HCT116 (cell line): ENCODE results near the gene TDRD10. TPM values are rescaled to one million over a fixed set of nuclear protein-coding genes. Genes with fewer than 3 reads are reported as not detected.

Source experiments
- ATAC-seq: fragments of 200-7000 bp; cut with Tn5 transposase; 2 replicates; pipeline ENCODE4 v1.9.1; 2020; ENCODE audit warnings: mild to moderate bottlenecking, moderate library complexity
- BruUV-seq: library from RNA; stranded (reverse); fragments of 400-500 nt; replicated peaks from 2 replicates; lab custom pipeline; 2021; lab: Mats Ljungman, UMichigan
- CTCF ChIA-PET: fragments of 300-600 bp; sonication (Branson Sonifier 250); formaldehyde crosslinking; loops from one replicate; lab custom pipeline; 2021; ENCODE audit warnings: antibody characterized with exemption; lab: Charles Lee
- POLR2A ChIA-PET: fragments of 300-600, 350-600 bp; sonication (Branson Sonifier 250); formaldehyde crosslinking; loops from one replicate; lab custom pipeline; 2021; ENCODE audit warnings: antibody characterized with exemption; lab: Charles Lee
- RAD21 ChIA-PET, 2 experiments: fragments of 300-600 bp; sonication (Branson Sonifier 250); formaldehyde crosslinking; loops; one replicate each; lab custom pipeline; 2023; ENCODE audit warnings: low total read pairs in 2 of 2; ENCODE audit not compliant: uncharacterized antibody in 2 of 2, unreplicated experiment in 2 of 2, low non-redundant PET in 1 of 2; lab: Charles Lee
- DNase-seq: peaks from one replicate; pipeline ENCODE4 v3.0.0-alpha.2; 2010; ENCODE audit warnings: low read depth, low spot score
- H2AFZ ChIP-seq: fragments of 200-600 bp; shearing (Covaris generic), sonication (generic); 2 replicates; pipeline ENCODE4 v1.6.1; 2017; ENCODE audit warnings: low read depth, mixed run types, mixed read lengths, antibody characterized with exemption, low read length; ENCODE audit not compliant: poor library complexity, severe bottlenecking
- H3K27ac ChIP-seq: 2 replicates; pipeline ENCODE4 v1.5.1; 2012; ENCODE audit warnings: low read depth, low read length
- H3K27me3 ChIP-seq: fragments of 200-600 bp; sonication (generic); 2 replicates; pipeline ENCODE4 v1.6.1; 2016; ENCODE audit warnings: mixed run types, low read length, mixed read lengths; ENCODE audit not compliant: insufficient read depth
- H3K36me3 ChIP-seq, 2 experiments: fragments of 200-500 bp in 1 of 2; fragments of 200-600 bp in 1 of 2; sonication (Bioruptor generic) in 1 of 2; sonication (generic) in 1 of 2; 2 replicates each; pipeline versions ENCODE4 v1.5.1 to v1.6.1; 2014 to 2016; ENCODE audit warnings: low read length in 2 of 2, inconsistent platforms in 1 of 2, mixed read lengths in 1 of 2, mixed run types in 1 of 2; ENCODE audit not compliant: insufficient read depth in 2 of 2, control insufficient read depth in 1 of 2
- H3K4me1 ChIP-seq, 2 experiments: fragments of 200-600 bp in 1 of 2; sonication (generic) in 1 of 2; 2 replicates each; pipeline versions ENCODE4 v1.5.1 to v1.6.1; 2012 to 2017; ENCODE audit warnings: low read length in 2 of 2, inconsistent platforms in 1 of 2, mild to moderate bottlenecking in 1 of 2, mixed read lengths in 1 of 2, mixed run types in 1 of 2, moderate library complexity in 1 of 2; ENCODE audit not compliant: insufficient read depth in 2 of 2, control insufficient read depth in 1 of 2
- H3K4me2 ChIP-seq: fragments of 200-600 bp; sonication (generic); 2 replicates; pipeline ENCODE4 v1.6.1; 2017; ENCODE audit warnings: mixed run types, low read length, mixed read lengths
- H3K4me3 ChIP-seq, 2 experiments: fragments of 200-600 bp in 1 of 2; sonication (generic) in 1 of 2; replicated peaks in 1 of 2; 2 replicates each; pipeline ENCODE4 v1.5.1; 2011 to 2016; ENCODE audit warnings: low read length in 2 of 2, control low read depth in 1 of 2, low read depth in 1 of 2, mild to moderate bottlenecking in 1 of 2, mixed read lengths in 1 of 2, mixed run types in 1 of 2
- H3K79me2 ChIP-seq: fragments of 200-600 bp; sonication (generic); 2 replicates; pipeline ENCODE4 v1.6.1; 2017; ENCODE audit warnings: mild to moderate bottlenecking, mixed run types, low read length, moderate library complexity, mixed read lengths; ENCODE audit not compliant: insufficient read depth
- H3K9ac ChIP-seq: fragments of 200-600 bp; sonication (generic); 2 replicates; pipeline ENCODE4 v1.6.1; 2016; ENCODE audit warnings: low read length, mixed read lengths
- H3K9me2 ChIP-seq: fragments of 200-600 bp; sonication (generic), shearing (Covaris generic); 2 replicates; pipeline ENCODE4 v1.6.1; 2017; ENCODE audit warnings: mixed run types, mild to moderate bottlenecking, moderate library complexity; ENCODE audit not compliant: insufficient read depth
- H3K9me3 ChIP-seq, 2 experiments: fragments of 200-500 bp in 1 of 2; fragments of 200-600 bp in 1 of 2; sonication (Bioruptor generic) in 1 of 2; sonication (generic) in 1 of 2; 2 replicates each; pipeline ENCODE4 v1.6.1; 2014 to 2017; ENCODE audit warnings: low read length in 2 of 2, mixed read lengths in 2 of 2, inconsistent platforms in 1 of 2, low read depth in 1 of 2, mild to moderate bottlenecking in 1 of 2, mixed run types in 1 of 2, moderate library complexity in 1 of 2; ENCODE audit not compliant: control insufficient read depth in 1 of 2, insufficient read depth in 1 of 2
- H4K20me1 ChIP-seq: fragments of 200-600 bp; sonication (generic), shearing (Covaris generic); 2 replicates; pipeline ENCODE4 v1.6.1; 2017; ENCODE audit warnings: mixed run types, mild to moderate bottlenecking, moderate library complexity; ENCODE audit not compliant: insufficient read depth
- EZH2 ChIP-seq: fragments of 200-600 bp; sonication (generic); IDR thresholded peaks from 2 replicates; pipeline ENCODE4 v1.6.1; 2017; ENCODE audit warnings: antibody characterized with exemption, mixed run types
- FOSL1 ChIP-seq: IDR thresholded peaks from 2 replicates; pipeline ENCODE4 v1.6.1; 2012; ENCODE audit warnings: low read depth
- POLR2AphosphoS5 ChIP-seq: IDR thresholded peaks from 2 replicates; pipeline ENCODE4 v1.6.1; 2011; ENCODE audit warnings: mild to moderate bottlenecking, low read depth, low read length, moderate library complexity
- SIN3A ChIP-seq: IDR thresholded peaks from 2 replicates; pipeline ENCODE4 v1.6.1; 2012; ENCODE audit warnings: low read depth
- YY1 ChIP-seq: IDR thresholded peaks from 2 replicates; pipeline ENCODE4 v1.6.1; 2011; ENCODE audit warnings: low read length, low read depth, moderate library complexity, mild to moderate bottlenecking; ENCODE audit not compliant: insufficient replicate concordance; ENCODE audit errors: extremely low read depth
- intact Hi-C: fragments of 100-400 bp; cut with micrococcal nuclease; formaldehyde crosslinking; loops from 2 replicates; pipeline ENCODE4 v1.10.0; 2022
- total RNA-seq: library from RNA; stranded (reverse); gene quantifications from one replicate; pipeline ENCODE4 v1.2.1, GENCODE V29; 2021; ENCODE audit not compliant: unreplicated experiment

The TDRD10 gene
- total RNA-seq, 1 experiment from 2014 or later: not detected

GRCh38 chr1:154557248-154557938 is 55.4 kb downstream of the TDRD10 start:
- Histone ChIP-seq H3K4me3 (peak overlapping the region; percentile 81 to 85), H3K79me2 (peaks cover 30% of the 10 kb centered on the region), H3K27ac (peak overlapping the region; percentile 91), H4K20me1 (no peaks in the 10 kb centered on the region), H2AFZ (no peak overlapping the region), H3K4me2 (peak overlapping the region; percentile 88), H3K36me3 (peaks cover 33 to 34% of the 10 kb centered on the region in 2 experiments), H3K9me2 (no peaks in the 10 kb centered on the region), H3K9ac (peak overlapping the region; percentile 86), H3K27me3 (no peaks in the 10 kb centered on the region), H3K4me1 (peaks cover 11 to 34% of the 10 kb centered on the region in 2 experiments), H3K9me3 (no peaks in the 10 kb centered on the region)
- no peak for ATAC-seq
- CTCF ChIA-PET: interaction anchor here (1.0 to 1.3 kb wide), 2 partner anchors 11 to 78 kb away, joined by 3 to 4 read pairs; no protein-coding TSS in a partner anchor
- no TSS peak for BruUV-seq
- RAD21 ChIA-PET: interaction anchor here in 1 of 2 experiments (0.6 kb wide), 1 partner anchor 11 kb away, joined by 3 read pairs; no protein-coding TSS in a partner anchor
- intact Hi-C loops: loop anchor here (5.0 kb wide), 3 partner anchors 150 to 525 kb away; partner anchors contain the start of genes EFNA4 and IL6R
- no peak for TF ChIP-seq SIN3A
- POLR2A ChIA-PET: no interaction called here
- DNase-seq: no peak

- CTCF ChIA-PET: interaction anchor here (0.7 to 1.3 kb wide), 3 partner anchors 12 to 79 kb away, joined by 3 to 4 read pairs (median 3); no protein-coding TSS in a partner anchor
- BruUV-seq: no TSS peak
Observed at GRCh38 chr1:154557939-154558719, 56.1 kb downstream of the TDRD10 start, which contains the start of gene UBE2Q1. TSS of gene UBE2Q1 (minus strand) at chr1:154558662. CDS start at chr1:154558553, 109 bp downstream.

More at GRCh38 chr1:154557939-154558719, 56.1 kb downstream of the TDRD10 start, which contains the start of gene UBE2Q1:
- Histone ChIP-seq H3K36me3 (peaks cover 25 to 27% of the 10 kb centered on the region in 2 experiments), H3K9me2 (no peaks in the 10 kb centered on the region), H3K79me2 (peaks cover 30% of the 10 kb centered on the region), H3K4me1 (peaks cover 11 to 34% of the 10 kb centered on the region in 2 experiments), H3K9ac (peak within 1 kb of the TSS; percentile 86), H3K27me3 (no peaks in the 10 kb centered on the region), H3K9me3 (no peaks in the 10 kb centered on the region), H2AFZ (no peak within 1 kb of the TSS), H3K27ac (peak within 1 kb of the TSS; percentile 91), H4K20me1 (no peaks in the 10 kb centered on the region), H3K4me2 (peak within 1 kb of the TSS; percentile 88), H3K4me3 (peak within 1 kb of the TSS; percentile 81 to 85)
- ChIA-PET POLR2A (no interaction called here), RAD21 (interaction anchor here in 1 of 2 experiments (0.6 kb wide), 1 partner anchor 24 kb away, joined by 8 read pairs; no protein-coding TSS in a partner anchor)
- ATAC-seq (peak; percentile 3; the same call in 1 of the 2 replicates), DNase-seq (no peak)
- TF ChIP-seq POLR2AphosphoS5: 0 out of 2 replicates have a peak, but pooled peaks have one; percentile 9
- TF ChIP-seq YY1: peak; percentile 90
- TF ChIP-seq EZH2: no peak
- TF ChIP-seq FOSL1: no peak
- no peak for TF ChIP-seq SIN3A
- intact Hi-C loops: loop anchor here (2.0 to 5.0 kb wide), 6 partner anchors 151 to 524 kb away; partner anchors contain the start of genes EFNA4 and IL6R
